Subcutaneous abdominal adipose tissue (tissue), 5 donors: ENCODE results near the gene APBB2.

Experiments
- H3K27ac ChIP-seq: one replicate; pipeline ENCODE4 v1.7.0; 2013; ENCODE audit warnings: low read depth, mild to moderate bottlenecking, inconsistent platforms, low read length, moderate library complexity
- H3K27me3 ChIP-seq, 5 donors: one replicate each; pipeline ENCODE4 v1.7.0; 2013; ENCODE audit warnings: low read length in 5 of 5, inconsistent platforms in 1 of 5; ENCODE audit not compliant: control insufficient read depth in 5 of 5, insufficient read depth in 4 of 5
- H3K36me3 ChIP-seq, 5 donors: one replicate each; pipeline ENCODE4 v1.7.0; 2013; ENCODE audit warnings: low read length in 5 of 5; ENCODE audit not compliant: control insufficient read depth in 5 of 5, insufficient read depth in 5 of 5
- H3K4me1 ChIP-seq, 5 donors: one replicate each; pipeline ENCODE4 v1.7.0; 2013; ENCODE audit warnings: low read length in 5 of 5, mild to moderate bottlenecking in 3 of 5, moderate library complexity in 1 of 5; ENCODE audit not compliant: control insufficient read depth in 5 of 5, insufficient read depth in 5 of 5
- H3K4me3 ChIP-seq, 5 donors: one replicate each; pipeline ENCODE4 v1.7.0; 2013; ENCODE audit warnings: low read length in 5 of 5, low read depth in 1 of 5
- H3K9ac ChIP-seq, 5 donors: one replicate each; pipeline ENCODE4 v1.7.0; 2013; ENCODE audit warnings: low read length in 5 of 5, mild to moderate bottlenecking in 4 of 5, moderate library complexity in 3 of 5
- H3K9me3 ChIP-seq, 5 donors: one replicate each; pipeline ENCODE4 v1.7.0; 2013; ENCODE audit warnings: low read length in 5 of 5; ENCODE audit not compliant: control insufficient read depth in 5 of 5
- donor health status: healthy.
- donor health status: healthy.
- donor health status: healthy.
- donor health status: healthy.
- donor health status: healthy.

Gene APBB2

DNA sequence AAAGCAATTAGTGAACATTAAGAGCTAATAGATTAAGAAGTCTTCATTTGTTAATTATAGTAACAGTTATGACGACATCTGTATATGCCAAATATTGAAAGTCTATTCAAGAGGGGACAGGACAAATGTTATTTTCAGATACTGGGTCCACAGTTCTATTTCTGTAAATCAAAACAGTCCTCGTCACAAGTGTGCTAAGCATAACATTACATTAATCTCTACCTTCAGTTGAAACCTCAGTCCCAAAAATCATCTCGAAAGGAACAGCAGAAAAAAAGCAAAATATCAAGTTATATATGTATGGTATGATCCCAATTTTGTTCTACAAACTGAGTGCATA is 70.3 kb downstream of the APBB2 start:
- peak overlapping the region in 3 of 5 donors; percentile 53 to 79 (median 66) for H3K9ac ChIP-seq
- peaks cover 0 to 11% (median 5%) of the 10 kb centered on the region in 5 donors for H3K36me3 ChIP-seq
- no peaks in the 10 kb centered on the region for H3K9me3 ChIP-seq
- H3K4me1 ChIP-seq = peaks cover 2 to 75% (median 65%) of the 10 kb centered on the region in 5 donors
- peak overlapping the region in 2 of 5 donors; percentile 15 to 19 for H3K4me3 ChIP-seq
- H3K27ac ChIP-seq = peak overlapping the region; percentile 95
- no peaks in the 10 kb centered on the region for H3K27me3 ChIP-seq

DNA sequence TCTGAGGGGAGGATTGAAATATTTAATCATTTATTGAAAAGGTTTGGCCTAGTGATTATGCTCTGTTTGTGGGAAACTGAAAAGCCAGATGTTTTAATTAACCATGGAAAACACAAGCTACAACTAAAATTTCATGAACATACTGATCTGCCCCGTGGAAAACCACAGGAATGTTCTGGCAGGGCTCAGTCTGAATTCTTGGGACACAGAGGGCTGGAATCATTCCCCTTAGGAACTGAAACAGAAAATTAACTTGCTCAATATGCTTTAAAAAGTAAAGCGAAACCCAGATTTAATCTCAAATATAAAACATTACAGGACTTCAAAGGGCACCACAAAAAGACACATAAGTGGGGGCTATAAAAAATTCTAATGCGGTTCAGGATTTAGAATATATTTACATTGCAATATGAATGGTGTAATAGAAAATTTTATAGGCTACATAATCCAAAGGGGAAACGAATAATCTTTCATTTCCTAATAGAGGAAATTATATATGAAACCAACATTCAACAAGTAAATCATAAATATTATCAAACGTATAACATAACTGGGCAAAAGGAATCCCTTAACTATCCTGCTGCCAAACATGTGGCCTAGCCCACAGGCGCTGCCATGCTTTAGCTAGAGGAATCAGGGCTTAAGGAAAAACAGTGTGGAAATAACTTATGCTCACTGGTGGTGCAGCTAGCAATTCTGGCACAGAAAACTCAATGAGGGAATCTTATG is 70.9 kb downstream of the APBB2 start:
- Histone ChIP-seq H3K9ac (peak overlapping the region in 4 of 5 donors; percentile 53 to 79 (median 70)), H3K9me3 (no peaks in the 10 kb centered on the region), H3K27ac (peak overlapping the region; percentile 95), H3K4me1 (peaks cover 2 to 70% (median 63%) of the 10 kb centered on the region in 5 donors), H3K27me3 (no peaks in the 10 kb centered on the region), H3K4me3 (peak overlapping the region in 2 of 5 donors; percentile 19 to 22), H3K36me3 (peaks cover 0 to 11% (median 5%) of the 10 kb centered on the region in 5 donors)

DNA sequence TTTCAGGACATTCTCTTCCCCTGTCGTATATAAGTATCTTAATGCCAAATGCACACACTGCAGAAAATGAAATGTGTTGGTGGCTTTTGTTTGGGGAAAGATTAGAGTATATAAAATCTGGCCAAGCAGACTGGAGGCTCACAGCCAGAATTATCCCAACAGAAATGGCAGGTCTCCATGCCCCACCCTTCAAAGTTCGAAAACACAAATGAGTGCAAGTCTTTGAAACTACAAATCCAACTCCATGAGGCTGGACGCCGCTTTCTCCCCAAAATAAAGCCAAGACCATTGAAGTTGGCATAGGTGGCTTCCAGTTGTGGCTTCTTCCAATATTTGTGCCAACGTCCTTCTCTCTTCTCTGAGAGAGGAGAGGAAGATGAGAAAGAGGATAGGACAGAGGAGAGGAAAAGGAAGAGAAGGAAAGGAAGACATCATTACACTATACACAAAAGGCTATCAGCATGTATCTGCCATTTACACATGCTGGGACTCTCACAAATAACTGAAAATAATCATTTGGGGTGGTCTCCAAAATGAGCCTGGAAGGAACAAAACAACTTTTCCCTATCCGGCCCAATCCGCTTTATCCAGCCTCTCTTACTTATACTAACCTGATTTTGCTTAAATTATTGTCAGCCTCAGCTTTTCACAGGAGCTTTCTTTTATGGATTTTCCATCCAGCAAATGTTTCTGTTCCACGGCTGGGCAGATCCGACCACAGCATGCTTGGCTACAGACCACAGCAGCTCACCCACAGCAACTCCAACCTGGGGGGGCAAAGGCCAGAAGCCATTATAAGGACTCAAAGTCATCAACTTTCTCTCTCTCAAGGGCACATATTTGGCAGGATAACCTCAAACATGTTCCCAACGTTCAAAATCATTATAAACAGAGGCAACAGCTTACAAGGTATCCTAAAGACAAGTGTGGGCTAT is 71.7 kb downstream of the APBB2 start:
- peaks cover 2 to 64% (median 60%) of the 10 kb centered on the region in 5 donors for H3K4me1 ChIP-seq
- H3K27ac ChIP-seq = peak overlapping the region; percentile 95
- H3K36me3 ChIP-seq = peaks cover 0 to 11% (median 5%) of the 10 kb centered on the region in 5 donors
- peak overlapping the region in 2 of 5 donors; percentile 22 to 29 for H3K4me3 ChIP-seq
- H3K9ac ChIP-seq = peak overlapping the region in 2 of 5 donors; percentile 48 to 75
- H3K27me3 ChIP-seq = no peaks in the 10 kb centered on the region
- no peaks in the 10 kb centered on the region for H3K9me3 ChIP-seq

DNA sequence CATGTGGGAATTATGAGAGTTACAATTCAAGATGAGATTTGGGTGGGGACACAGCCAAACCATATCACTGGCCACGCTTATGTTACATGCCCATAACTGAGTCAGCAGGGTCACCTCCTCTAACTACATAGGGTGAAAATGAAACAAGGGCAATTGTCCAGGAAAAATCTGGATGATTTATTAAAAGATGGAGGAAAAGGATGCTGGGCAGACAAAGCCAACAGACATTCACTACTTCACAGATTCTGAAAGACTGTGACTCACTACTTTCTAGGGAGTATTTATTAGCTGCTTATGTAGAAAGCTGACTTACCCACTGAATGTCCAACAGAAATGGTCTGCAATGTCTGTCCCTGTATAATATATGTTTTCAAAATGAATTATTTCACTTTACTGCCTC is 72.4 kb downstream of the APBB2 start:
- no peaks in the 10 kb centered on the region for H3K27me3 ChIP-seq
- H3K36me3 ChIP-seq = peaks cover 0 to 11% (median 5%) of the 10 kb centered on the region in 5 donors
- no peaks in the 10 kb centered on the region for H3K9me3 ChIP-seq
- H3K9ac ChIP-seq = no peak overlapping the region
- peaks cover 1 to 59% (median 55%) of the 10 kb centered on the region in 5 donors for H3K4me1 ChIP-seq
- no peak overlapping the region for H3K4me3 ChIP-seq
- H3K27ac ChIP-seq = peak overlapping the region; percentile 95

DNA sequence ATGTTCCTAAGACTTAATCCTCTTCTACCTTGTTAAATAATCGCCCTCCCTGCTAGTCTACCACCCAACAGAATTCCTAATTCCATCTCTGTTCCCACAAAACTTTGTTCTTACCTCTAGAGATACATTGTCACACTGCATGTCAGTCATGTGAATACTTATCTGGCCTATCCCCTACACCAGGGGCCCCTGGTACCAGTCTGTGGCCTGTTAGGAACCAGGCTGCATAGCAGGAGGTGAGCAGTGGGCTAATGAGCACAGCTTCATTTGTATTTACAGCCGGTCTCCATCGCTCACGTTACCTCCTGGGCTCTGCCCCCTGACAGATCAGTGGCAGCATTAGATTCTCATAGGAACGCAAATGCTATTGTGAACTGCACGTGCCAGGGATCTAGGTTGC is 73.9 kb downstream of the APBB2 start:
- Histone ChIP-seq H3K4me1 (peaks cover 2 to 55% (median 47%) of the 10 kb centered on the region in 5 donors), H3K9me3 (no peaks in the 10 kb centered on the region), H3K27me3 (no peaks in the 10 kb centered on the region), H3K9ac (no peak overlapping the region), H3K4me3 (no peak overlapping the region), H3K36me3 (peaks cover 0 to 11% (median 5%) of the 10 kb centered on the region in 5 donors), H3K27ac (peak overlapping the region; percentile 95)

DNA sequence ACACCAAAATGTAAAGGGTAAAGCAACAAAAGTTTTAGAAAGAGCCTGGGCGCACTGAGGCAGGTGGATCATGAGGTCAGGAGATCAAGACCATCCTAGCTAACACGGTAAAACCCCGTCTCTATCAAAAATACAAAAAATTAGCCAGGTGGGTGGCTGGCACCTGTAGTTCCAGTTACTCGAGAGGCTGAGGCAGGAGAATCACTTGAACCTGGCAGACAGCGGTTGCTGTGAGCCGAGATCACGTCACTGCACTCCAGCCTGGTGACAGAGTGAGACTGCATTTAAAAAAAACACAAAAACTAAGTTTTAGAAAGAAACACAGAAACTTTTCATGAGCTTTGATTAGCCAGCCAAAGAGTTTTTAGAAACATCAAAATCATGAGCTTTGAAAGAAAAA is 76.5 kb downstream of the APBB2 start:
- Histone ChIP-seq H3K27ac (no peak overlapping the region), H3K9me3 (no peaks in the 10 kb centered on the region), H3K9ac (no peak overlapping the region), H3K27me3 (no peaks in the 10 kb centered on the region), H3K4me3 (no peak overlapping the region), H3K36me3 (peaks cover 0 to 11% (median 5%) of the 10 kb centered on the region in 5 donors), H3K4me1 (peaks cover 6 to 51% (median 35%) of the 10 kb centered on the region in 5 donors)

DNA sequence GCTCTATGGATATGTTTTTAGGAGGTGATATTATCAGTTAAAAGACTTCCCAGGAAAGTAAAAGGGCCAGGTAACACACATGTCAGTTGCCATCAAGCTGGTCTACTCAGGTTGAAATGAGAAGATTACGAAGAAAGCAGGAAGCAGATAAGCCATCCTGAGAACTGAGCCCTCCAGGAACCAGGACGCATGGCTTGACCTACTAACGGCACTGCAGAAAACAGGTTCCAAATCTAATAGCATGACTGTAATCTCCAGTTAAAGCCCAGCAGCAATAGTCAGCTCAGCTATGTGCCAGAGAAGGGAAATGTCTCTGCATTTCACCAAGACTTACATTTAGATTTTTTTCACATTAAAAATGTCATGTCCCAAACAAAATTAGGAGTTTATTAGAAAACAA is 77.9 kb downstream of the APBB2 start:
- Histone ChIP-seq H3K9ac (no peak overlapping the region), H3K4me1 (peaks cover 6 to 45% (median 24%) of the 10 kb centered on the region in 5 donors), H3K27me3 (no peaks in the 10 kb centered on the region), H3K9me3 (no peaks in the 10 kb centered on the region), H3K4me3 (no peak overlapping the region), H3K36me3 (peaks cover 0 to 11% (median 5%) of the 10 kb centered on the region in 5 donors), H3K27ac (peak overlapping the region; percentile 18)

DNA sequence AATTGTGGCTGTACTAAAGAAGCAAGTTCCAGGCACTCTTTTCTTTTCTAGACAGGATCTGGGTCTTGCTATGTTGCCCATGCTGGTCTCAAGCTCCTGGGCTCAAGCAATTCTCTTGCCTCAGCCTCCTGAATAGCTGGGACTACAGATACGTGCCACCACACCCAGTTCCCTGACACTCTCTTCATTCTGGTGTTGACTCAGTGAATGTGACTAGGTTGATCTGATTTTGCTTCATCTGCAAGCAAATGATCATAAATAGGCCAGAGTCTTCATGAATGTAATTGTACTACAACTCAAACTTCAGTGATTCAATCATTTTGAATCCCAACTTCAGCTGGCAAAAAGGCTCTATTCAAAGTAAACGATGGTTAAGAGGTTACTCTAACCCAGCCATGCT is 78.5 kb downstream of the APBB2 start:
- H3K4me3 ChIP-seq = no peak overlapping the region
- peak overlapping the region; percentile 18 for H3K27ac ChIP-seq
- no peak overlapping the region for H3K9ac ChIP-seq
- H3K27me3 ChIP-seq = no peaks in the 10 kb centered on the region
- H3K36me3 ChIP-seq = peaks cover 0 to 5% (median 0%) of the 10 kb centered on the region in 5 donors
- H3K9me3 ChIP-seq = no peaks in the 10 kb centered on the region
- H3K4me1 ChIP-seq = peaks cover 6 to 41% (median 23%) of the 10 kb centered on the region in 5 donors

DNA sequence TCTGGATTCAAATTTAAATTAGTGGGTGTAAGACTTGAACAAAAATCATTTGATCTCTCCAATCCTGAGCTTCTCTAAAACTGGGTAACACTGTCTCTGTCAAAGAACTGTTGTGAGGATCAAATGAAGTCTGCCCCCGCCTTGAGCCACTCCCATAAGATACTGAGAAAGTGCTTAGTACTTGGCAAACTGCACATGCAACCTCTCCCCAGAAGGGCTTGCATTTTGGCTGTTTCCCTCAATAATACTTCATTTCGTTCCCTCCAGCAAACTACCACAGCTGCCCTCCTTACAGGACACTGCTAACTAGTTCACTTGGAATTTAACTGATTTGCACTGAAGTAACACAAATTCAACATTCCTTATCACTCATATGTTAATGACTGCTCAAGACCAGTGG is 79.8 kb downstream of the APBB2 start:
- H3K4me1 ChIP-seq = peaks cover 6 to 51% (median 30%) of the 10 kb centered on the region in 5 donors

More for the DNA sequence above, 79.8 kb downstream of the APBB2 start:
- Histone ChIP-seq H3K9me3 (no peaks in the 10 kb centered on the region), H3K36me3 (no peaks in the 10 kb centered on the region), H3K4me3 (no peak overlapping the region), H3K27ac (no peak overlapping the region), H3K9ac (no peak overlapping the region), H3K27me3 (no peaks in the 10 kb centered on the region)
